ENCODE measurements around the gene KLHDC8A. TPM values are rescaled to one million over a fixed set of nuclear protein-coding genes. Genes with fewer than 3 reads are reported as not detected.
A peak's percentile ranks its signal among the peaks of the same experiment; 100 is the strongest.

Gene KLHDC8A
- total and polyA plus RNA-seq, 2 of the 13 experiments (the other 11 are each of a cell fraction or from before 2014, with no cell fraction given), result not detected

GRCh38 chr1:205345761-205346160 is 11.0 kb downstream of the KLHDC8A start:
- ATAC-seq (no peak), FAIRE-seq (no peak)

GRCh38 chr1:205344066-205344928 is 12.4 kb downstream of the KLHDC8A start:
- no peaks in the 10 kb centered on the region for H3K79me2 ChIP-seq (ENCODE audit: insufficient read depth, low read length)
- BruUV-seq (replicated peaks), result no TSS peak
- peak overlapping the region; percentile 53 for H3K4me2 ChIP-seq (ENCODE audit: low read depth, low read length)
- CTCF ChIA-PET (ENCODE audit: low intra/inter-chr PET ratio, low total read pairs), result interaction anchor here (1.0 kb wide), 1 partner anchor 9 kb away, joined by 3 read pairs; no protein-coding TSS in a partner anchor
- peaks cover 16 to 76% of the 10 kb centered on the region in 2 experiments for H3K27me3 ChIP-seq (ENCODE audit: control insufficient read depth in 1 of 2, insufficient read depth in 2 of 2, low read length in 2 of 2)
- no peak overlapping the region for H3K27ac ChIP-seq (ENCODE audit: extremely low read length, insufficient read depth, low read length)
- ATAC-seq (peak; percentile 83), DNase-seq (ENCODE audit: low spot score) (peak; percentile 59), FAIRE-seq (no peak)
- H3K9ac ChIP-seq (ENCODE audit: insufficient read depth, low read depth, low read length), result no peak overlapping the region
- H2AFZ ChIP-seq (ENCODE audit: low read length), result no peak overlapping the region
- in situ Hi-C loops (cut with HindIII; ENCODE audit: extremely low pct_ligation_motif_present, low pct_unique_long_range_greater_than_20kb), result no loop called here
- peaks cover 9% of the 10 kb centered on the region for H3K4me1 ChIP-seq (ENCODE audit: insufficient read depth, low read length)
- WGBS (ENCODE audit: low lambda C conversion rate), result 3% methylated on average over 7 of the region's 59 CpGs
- peak overlapping the region in 1 of 3 experiments; percentile 52; a peak in 1 of 6 replicates for H3K4me3 ChIP-seq (replicated peaks in 1 of 3; ENCODE audit: insufficient read depth in 1 of 3, low read depth in 2 of 3, low read length in 3 of 3)
- H3K9me3 ChIP-seq (ENCODE audit: low read length), result no peaks in the 10 kb centered on the region
- intact Hi-C loops (cut with micrococcal nuclease; ENCODE audit: unreplicated experiment), result no loop called here
- H4K20me1 ChIP-seq (ENCODE audit: insufficient read depth, low read length), result no peaks in the 10 kb centered on the region
- POLR2A ChIA-PET, result no interaction called here
- H3K36me3 ChIP-seq (replicated peaks in 1 of 2; ENCODE audit: control insufficient read depth in 1 of 2, insufficient read depth in 2 of 2, low read length in 2 of 2), result no peaks in the 10 kb centered on the region
- TF ChIP-seq POLR2A (IDR thresholded peaks at IDR 0.05; ENCODE audit: insufficient read depth in 1 of 2, low read depth in 2 of 2, low read length in 2 of 2) (no peak), ARID5B (CRISPR knock-in tag; IDR thresholded peaks at IDR 0.05) (0 out of 2 replicates have a peak, but pooled peaks have one; percentile 6), NFE2 (CRISPR knock-in tag; IDR thresholded peaks at IDR 0.05) (no peak), ZNF605 (CRISPR knock-in tag; IDR thresholded peaks at IDR 0.05) (0 out of 2 replicates have a peak, but pooled peaks have one; percentile 32), FOXJ3 (CRISPR knock-in tag; IDR thresholded peaks at IDR 0.05; ENCODE audit: borderline replicate concordance) (peak; percentile 42; the same call in 1 of the 2 replicates), HNRNPL (IDR thresholded peaks at IDR 0.05; ENCODE audit: low read depth, low read length) (0 out of 2 replicates have a peak, but pooled peaks have one; percentile 18), XRCC5 (optimal IDR thresholded peaks at IDR 0.05; ENCODE audit: low read length) (peak; percentile 18), MYC (CRISPR knock-in tag; IDR thresholded peaks at IDR 0.05; ENCODE audit: borderline replicate concordance) (peak; percentile 34; the same call in 1 of the 2 replicates), PPARG (CRISPR knock-in tag; conservative IDR thresholded peaks at IDR 0.05) (peak; percentile 44; the same call in 1 of the 2 replicates), MAZ (IDR thresholded peaks at IDR 0.05; ENCODE audit: borderline replicate concordance, low read depth, low read length) (no peak), MAZ (CRISPR knock-in tag; IDR thresholded peaks at IDR 0.05; ENCODE audit: low read depth) (0 out of 2 replicates have a peak, but pooled peaks have one; percentile 28)

More at GRCh38 chr1:205345761-205346160, 11.0 kb downstream of the KLHDC8A start:
- no peak overlapping the region for H3K9ac ChIP-seq (ENCODE audit: insufficient read depth, low read depth, low read length)
- 10% methylated on average over 6 of the region's 11 CpGs for WGBS (ENCODE audit: low lambda C conversion rate)
- no peaks in the 10 kb centered on the region for H4K20me1 ChIP-seq (ENCODE audit: insufficient read depth, low read length)
- H2AFZ ChIP-seq (ENCODE audit: low read length), result no peak overlapping the region
- H3K4me3 ChIP-seq (replicated peaks in 1 of 3; ENCODE audit: insufficient read depth in 1 of 3, low read depth in 2 of 3, low read length in 3 of 3), result no peak overlapping the region
- TF ChIP-seq SCMH1 (CRISPR knock-in tag; IDR thresholded peaks at IDR 0.05; ENCODE audit: borderline replicate concordance), result no peak
- ChIA-PET CTCF (ENCODE audit: low intra/inter-chr PET ratio, low total read pairs) (no interaction called here), POLR2A (no interaction called here)
- no peak for DNase-seq (ENCODE audit: low spot score)
- peaks cover 9% of the 10 kb centered on the region for H3K4me1 ChIP-seq (ENCODE audit: insufficient read depth, low read length)
- no peaks in the 10 kb centered on the region for H3K36me3 ChIP-seq (replicated peaks in 1 of 2; ENCODE audit: control insufficient read depth in 1 of 2, insufficient read depth in 2 of 2, low read length in 2 of 2)
- no peak overlapping the region for H3K4me2 ChIP-seq (ENCODE audit: low read depth, low read length)
- H3K79me2 ChIP-seq (ENCODE audit: insufficient read depth, low read length), result no peaks in the 10 kb centered on the region
- no TSS peak for BruUV-seq (replicated peaks)
- in situ Hi-C loops (cut with HindIII; ENCODE audit: extremely low pct_ligation_motif_present, low pct_unique_long_range_greater_than_20kb), result no loop called here
- no peak overlapping the region for H3K27ac ChIP-seq (ENCODE audit: extremely low read length, insufficient read depth, low read length)
- H3K9me3 ChIP-seq (ENCODE audit: low read length), result no peaks in the 10 kb centered on the region
- intact Hi-C loops (cut with micrococcal nuclease; ENCODE audit: unreplicated experiment), result no loop called here
- peaks cover 21 to 86% of the 10 kb centered on the region in 2 experiments for H3K27me3 ChIP-seq (ENCODE audit: control insufficient read depth in 1 of 2, insufficient read depth in 2 of 2, low read length in 2 of 2)

Measured in HepG2 (cell line).